GM12878 (cell line): ENCODE results near the gene SLC41A1. TPM values are rescaled to one million over a fixed set of nuclear protein-coding genes. Genes with fewer than 3 reads are reported as not detected.
"Not testable (repeated sequence)": the region's sequence is repeated elsewhere in the genome, so short reads cannot be mapped to it uniquely, and the experiment has no call there.

ENCODE experiments used
- ATAC-seq: fragments of 200-7000 bp; cut with Tn5 transposase; 3 replicates; pipeline ENCODE4 v1.9.1; 2020; ENCODE audit warnings: mild to moderate bottlenecking, moderate library complexity
- BruUV-seq: library from RNA; stranded (reverse); fragments of 400-500 nt; replicated peaks from 2 replicates; lab custom pipeline; 2021; lab: Mats Ljungman, UMichigan
- CTCF ChIA-PET: fragments of 300-600 bp; sonication (Branson Sonifier 250); formaldehyde crosslinking; extraction: SDS; loops from one replicate; lab custom pipeline; 2021; ENCODE audit warnings: inconsistent platforms; lab: Yijun Ruan, JAX
- POLR2A ChIA-PET: fragments of 350-600 bp; formaldehyde crosslinking; extraction: SDS; loops from one replicate; lab custom pipeline; 2021; ENCODE audit warnings: inconsistent platforms; lab: Charles Lee
- RAD21 ChIA-PET: fragments of 300-600 bp; sonication (Branson Sonifier 250); formaldehyde crosslinking; loops from one replicate; lab custom pipeline; 2023; ENCODE audit warnings: antibody characterized with exemption; ENCODE audit not compliant: unreplicated experiment; lab: Charles Lee
- SMC1A ChIA-PET: fragments of 300-600 bp; sonication (Branson Sonifier 250); formaldehyde crosslinking; loops from one replicate; lab custom pipeline; 2023; ENCODE audit not compliant: unreplicated experiment, uncharacterized antibody; lab: Charles Lee
- DNase-seq: peaks from one replicate; pipeline ENCODE4 v3.0.0-alpha.2; 2011; ENCODE audit warnings: low read depth, low spot score
- FAIRE-seq: peaks from 3 replicates; lab custom pipeline; 2011; peaks lifted over from hg19 to GRCh38; lab: Jason Lieb, UNC
- H2AFZ ChIP-seq: 2 replicates; pipeline ENCODE4 v1.6.0; 2011; ENCODE audit warnings: low read depth, low read length, control low read depth; ENCODE audit not compliant: control insufficient read depth
- H3K27ac ChIP-seq: 2 replicates; pipeline ENCODE4 v1.5.1; 2011; ENCODE audit warnings: control low read depth; ENCODE audit not compliant: control insufficient read depth, insufficient read depth
- H3K27me3 ChIP-seq, 2 experiments: replicated peaks in 1 of 2; 2 replicates each; pipeline versions ENCODE4 v1.6.0 to v1.6.1; 2011; ENCODE audit warnings: low read length in 1 of 2; ENCODE audit not compliant: control insufficient read depth in 2 of 2, insufficient read depth in 2 of 2
- H3K36me3 ChIP-seq, 2 experiments: 2 replicates each; pipeline ENCODE4 v1.5.1; 2011; ENCODE audit warnings: low read length in 1 of 2; ENCODE audit not compliant: control insufficient read depth in 2 of 2, insufficient read depth in 2 of 2
- H3K4me1 ChIP-seq: 2 replicates; pipeline ENCODE4 v1.6.1; 2011; ENCODE audit warnings: mild to moderate bottlenecking, low read length, moderate library complexity, mixed read lengths; ENCODE audit not compliant: control insufficient read depth, insufficient read depth
- H3K4me2 ChIP-seq: 2 replicates; pipeline ENCODE4 v1.6.0; 2011; ENCODE audit warnings: control low read depth; ENCODE audit not compliant: control insufficient read depth, insufficient read depth
- H3K4me3 ChIP-seq: fragments of 200-600 bp; sonication (generic); 2 replicates; pipeline ENCODE4 v1.5.1; 2016
- H3K79me2 ChIP-seq: 2 replicates; pipeline ENCODE4 v1.6.0; 2011; ENCODE audit warnings: low read length; ENCODE audit not compliant: control insufficient read depth, insufficient read depth
- H3K9ac ChIP-seq: 2 replicates; pipeline ENCODE4 v1.8.0; 2011; ENCODE audit warnings: low read length, control low read depth, mixed read lengths; ENCODE audit not compliant: control insufficient read depth, insufficient read depth
- H3K9me3 ChIP-seq: replicated peaks from 3 replicates; pipeline ENCODE4 v1.5.1; 2011; ENCODE audit warnings: mild to moderate bottlenecking, low read length; ENCODE audit not compliant: control insufficient read depth, insufficient read depth
- H4K20me1 ChIP-seq: 2 replicates; pipeline ENCODE4 v1.6.0; 2011; ENCODE audit not compliant: control insufficient read depth, insufficient read depth
- GABPA ChIP-seq: IDR thresholded peaks from 2 replicates; pipeline ENCODE4 v1.6.1; 2014; ENCODE audit warnings: antibody characterized with exemption, low read depth, mild to moderate bottlenecking, inconsistent platforms
- NR2C2 ChIP-seq: IDR thresholded peaks from 2 replicates; pipeline ENCODE4 v1.6.1; 2011; ENCODE audit warnings: borderline replicate concordance, low read depth; ENCODE audit not compliant: control insufficient read depth, insufficient read length
- SIX5 ChIP-seq: IDR thresholded peaks from 2 replicates; pipeline ENCODE4 v1.6.1; 2011; ENCODE audit warnings: mild to moderate bottlenecking, low read depth, low read length, moderate library complexity; ENCODE audit not compliant: severe bottlenecking
- SMAD1 ChIP-seq: fragments of 450-650 bp; IDR thresholded peaks from 2 replicates; pipeline ENCODE4 v1.6.1; 2018; ENCODE audit warnings: mild to moderate bottlenecking, low read depth; ENCODE audit not compliant: partially characterized antibody
- ZNF24 ChIP-seq: fragments of 450-650 bp; IDR thresholded peaks from 2 replicates; pipeline ENCODE4 v1.6.1; 2017; ENCODE audit warnings: antibody characterized with exemption, mild to moderate bottlenecking
- WGBS: methylation state at CpG from one replicate; pipeline ENCODE4 v1.1.6; 2016; ENCODE audit warnings: low lambda C conversion rate; ENCODE audit not compliant: insufficient replicate concordance, insufficient coverage; ENCODE audit errors: missing lambda C conversion rate; 5-methylcytosine and 5-hydroxymethylcytosine counted together
- in situ Hi-C: fragments of 300-500 bp; cut with MboI; formaldehyde crosslinking; loops from 9 replicates; pipeline ENCODE4 v1.14.3; 2018; ENCODE audit warnings: mixed read lengths
- intact Hi-C: fragments of 100-400 bp; cut with micrococcal nuclease; formaldehyde crosslinking; loops from one replicate; pipeline ENCODE4 v1.14.2; 2022; ENCODE audit not compliant: unreplicated experiment
- polyA plus RNA-seq, 11 experiments: library from polyadenylated mRNA; depleted of rRNA in 4 of 11; unstranded in 6 of 11; stranded (reverse) in 5 of 11; fragments of >200 nt; fragmentation: Nextera tagmentation in 4 of 11; fragmentation: Illumina TruSeq in 1 of 11; extraction: Ambion mirVana in 4 of 11; extraction: Trizol in 1 of 11; gene quantifications; 1 replicate in 1 of 11; 2 replicates in 10 of 11; pipeline versions ENCODE4 v1.2.1 to v1.2.3, GENCODE V29; 2011 to 2016; ENCODE audit warnings: inconsistent platforms in 2 of 11, missing spikeins in 2 of 11, low read depth in 1 of 11
- total RNA-seq, 4 experiments: library from RNA; depleted of rRNA in 3 of 4; stranded (reverse); fragments of >200 nt in 3 of 4; fragmentation: Illumina TruSeq in 1 of 4; extraction: Trizol in 1 of 4; gene quantifications; 2 replicates each; pipeline versions ENCODE4 v1.2.1 to v1.2.3, GENCODE V29; 2013 to 2021
- TF ChIP-seq, protein P1 (sequence below): fragments of 450-650 bp; IDR thresholded peaks from 2 replicates; pipeline ENCODE4 v1.6.1; 2017; ENCODE audit warnings: low read depth, mild to moderate bottlenecking, moderate library complexity
- TF ChIP-seq, protein P2 (sequence below): IDR thresholded peaks from 2 replicates; pipeline ENCODE4 v1.6.1; 2011; ENCODE audit warnings: borderline replicate concordance, low read depth, mild to moderate bottlenecking, moderate library complexity, mixed read lengths, low read length; ENCODE audit not compliant: insufficient read depth; ENCODE audit errors: extremely low read length
- TF ChIP-seq, protein P3 (sequence below): fragments of 450-650 bp; formaldehyde crosslinking; IDR thresholded peaks from 2 replicates; pipeline ENCODE4 v1.4.0; 2022; ENCODE audit warnings: mild to moderate bottlenecking, moderate library complexity

SLC41A1 gene
- total and polyA plus RNA-seq, 10 of the 15 experiments (the other 5 are each of a cell fraction or from before 2014, with no cell fraction given) = 0.13 to 11.3 (median 0.42) TPM

DNA sequence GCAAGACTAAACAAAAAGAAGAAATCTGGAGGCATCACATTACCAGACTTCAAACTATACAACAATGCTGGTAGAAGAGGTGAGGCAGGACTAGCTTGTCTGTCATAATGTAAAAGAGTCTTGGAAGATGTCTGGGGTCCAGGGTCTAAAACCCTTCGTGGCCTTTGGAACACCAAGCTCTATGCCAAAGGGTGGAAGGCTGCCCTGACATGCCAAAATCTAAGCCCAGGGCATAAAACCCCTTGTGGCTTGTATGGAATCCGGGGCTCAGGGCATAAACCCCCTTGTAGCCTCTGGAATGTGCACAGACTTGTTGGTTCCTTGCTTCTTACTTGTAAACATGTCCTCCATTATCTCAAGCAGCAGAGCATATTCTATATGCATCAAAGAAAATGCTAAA is 44.5 kb upstream of the SLC41A1 start:
- H3K4me3 ChIP-seq, H4K20me1 ChIP-seq, H3K79me2 ChIP-seq, ATAC-seq, H2AFZ ChIP-seq, DNase-seq, intact Hi-C loops, H3K9me3 ChIP-seq, H3K4me2 ChIP-seq, in situ Hi-C loops, BruUV-seq, H3K27ac ChIP-seq, H3K4me1 ChIP-seq, H3K36me3 ChIP-seq, H3K27me3 ChIP-seq, SMC1A ChIA-PET, FAIRE-seq, H3K9ac ChIP-seq: not testable (repeated sequence)
- RAD21 ChIA-PET = interaction anchor here (0.7 kb wide), 1 partner anchor 120 kb away, joined by 3 read pairs; no protein-coding TSS in a partner anchor
- CTCF ChIA-PET = interaction anchor here (1.7 to 1.9 kb wide), 2 partner anchors 61 to 66 kb away, joined by 5 to 6 read pairs; no protein-coding TSS in a partner anchor
- 2% methylated on average over 2 of the region's 2 CpGs for WGBS
- POLR2A ChIA-PET = interaction anchor here (0.5 to 1.5 kb wide), 2 partner anchors 9 to 24 kb away, joined by 3 read pairs; no protein-coding TSS in a partner anchor

DNA sequence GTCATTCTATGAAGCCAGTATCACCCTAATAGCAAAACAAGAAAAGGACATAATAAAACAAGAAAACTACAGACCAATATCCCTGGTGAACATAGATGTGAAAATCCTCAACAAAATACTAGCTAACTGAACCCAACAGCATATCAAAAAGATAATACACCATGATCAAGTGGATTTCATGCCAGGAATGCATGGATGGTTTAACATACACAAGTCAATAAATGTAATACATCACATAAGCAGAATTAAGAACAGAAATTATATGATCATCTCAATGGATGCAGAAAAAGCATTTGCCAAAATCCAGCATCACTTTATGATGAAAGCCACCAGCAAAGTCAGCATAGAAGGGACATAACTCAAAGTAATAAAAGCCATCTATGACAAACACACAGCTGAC is 43.4 kb upstream of the SLC41A1 start:
- Histone ChIP-seq H3K9me3 (no peaks in the 10 kb centered on the region; the same call in 2 of the 3 replicates), H3K4me1 (no peaks in the 10 kb centered on the region), H3K27me3 (no peaks in the 10 kb centered on the region), H3K9ac (no peak overlapping the region), H3K4me2 (no peak overlapping the region), H2AFZ (no peak overlapping the region), H3K4me3 (no peak overlapping the region), H3K79me2 (no peaks in the 10 kb centered on the region), H4K20me1 (no peaks in the 10 kb centered on the region), H3K36me3 (no peaks in the 10 kb centered on the region), H3K27ac (no peak overlapping the region)
- ChIA-PET SMC1A (no interaction called here), CTCF (interaction anchor here (0.6 kb wide), 1 partner anchor 30 kb away, joined by 3 read pairs; no protein-coding TSS in a partner anchor), RAD21 (no interaction called here), POLR2A (no interaction called here)
- intact Hi-C loops (no loop called here), in situ Hi-C loops (no loop called here)
- TF ChIP-seq GABPA (no peak), ZNF24 (no peak), SMAD1 (no peak), NR2C2 (no peak), SIX5 (no peak)
- TF ChIP-seq, protein P1, sequence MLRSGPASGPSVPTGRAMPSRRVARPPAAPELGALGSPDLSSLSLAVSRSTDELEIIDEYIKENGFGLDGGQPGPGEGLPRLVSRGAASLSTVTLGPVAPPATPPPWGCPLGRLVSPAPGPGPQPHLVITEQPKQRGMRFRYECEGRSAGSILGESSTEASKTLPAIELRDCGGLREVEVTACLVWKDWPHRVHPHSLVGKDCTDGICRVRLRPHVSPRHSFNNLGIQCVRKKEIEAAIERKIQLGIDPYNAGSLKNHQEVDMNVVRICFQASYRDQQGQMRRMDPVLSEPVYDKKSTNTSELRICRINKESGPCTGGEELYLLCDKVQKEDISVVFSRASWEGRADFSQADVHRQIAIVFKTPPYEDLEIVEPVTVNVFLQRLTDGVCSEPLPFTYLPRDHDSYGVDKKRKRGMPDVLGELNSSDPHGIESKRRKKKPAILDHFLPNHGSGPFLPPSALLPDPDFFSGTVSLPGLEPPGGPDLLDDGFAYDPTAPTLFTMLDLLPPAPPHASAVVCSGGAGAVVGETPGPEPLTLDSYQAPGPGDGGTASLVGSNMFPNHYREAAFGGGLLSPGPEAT = no peak
- TF ChIP-seq, protein P2, sequence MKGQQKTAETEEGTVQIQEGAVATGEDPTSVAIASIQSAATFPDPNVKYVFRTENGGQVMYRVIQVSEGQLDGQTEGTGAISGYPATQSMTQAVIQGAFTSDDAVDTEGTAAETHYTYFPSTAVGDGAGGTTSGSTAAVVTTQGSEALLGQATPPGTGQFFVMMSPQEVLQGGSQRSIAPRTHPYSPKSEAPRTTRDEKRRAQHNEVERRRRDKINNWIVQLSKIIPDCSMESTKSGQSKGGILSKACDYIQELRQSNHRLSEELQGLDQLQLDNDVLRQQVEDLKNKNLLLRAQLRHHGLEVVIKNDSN = no peak
- TF ChIP-seq, protein P3, sequence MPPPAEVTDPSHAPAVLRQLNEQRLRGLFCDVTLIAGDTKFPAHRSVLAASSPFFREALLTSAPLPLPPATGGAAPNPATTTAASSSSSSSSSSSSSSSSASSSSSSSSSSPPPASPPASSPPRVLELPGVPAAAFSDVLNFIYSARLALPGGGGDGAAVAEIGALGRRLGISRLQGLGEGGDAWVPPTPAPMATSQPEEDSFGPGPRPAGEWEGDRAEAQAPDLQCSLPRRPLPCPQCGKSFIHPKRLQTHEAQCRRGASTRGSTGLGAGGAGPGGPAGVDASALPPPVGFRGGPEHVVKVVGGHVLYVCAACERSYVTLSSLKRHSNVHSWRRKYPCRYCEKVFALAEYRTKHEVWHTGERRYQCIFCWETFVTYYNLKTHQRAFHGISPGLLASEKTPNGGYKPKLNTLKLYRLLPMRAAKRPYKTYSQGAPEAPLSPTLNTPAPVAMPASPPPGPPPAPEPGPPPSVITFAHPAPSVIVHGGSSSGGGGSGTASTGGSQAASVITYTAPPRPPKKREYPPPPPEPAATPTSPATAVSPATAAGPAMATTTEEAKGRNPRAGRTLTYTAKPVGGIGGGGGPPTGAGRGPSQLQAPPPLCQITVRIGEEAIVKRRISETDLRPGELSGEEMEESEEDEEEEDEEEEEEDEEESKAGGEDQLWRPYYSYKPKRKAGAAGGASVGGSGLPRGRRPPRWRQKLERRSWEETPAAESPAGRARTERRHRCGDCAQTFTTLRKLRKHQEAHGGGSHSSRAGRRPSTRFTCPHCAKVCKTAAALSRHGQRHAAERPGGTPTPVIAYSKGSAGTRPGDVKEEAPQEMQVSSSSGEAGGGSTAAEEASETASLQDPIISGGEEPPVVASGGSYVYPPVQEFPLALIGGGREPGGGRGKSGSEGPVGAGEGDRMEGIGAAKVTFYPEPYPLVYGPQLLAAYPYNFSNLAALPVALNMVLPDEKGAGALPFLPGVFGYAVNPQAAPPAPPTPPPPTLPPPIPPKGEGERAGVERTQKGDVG (CRISPR knock-in tag) = no peak
- FAIRE-seq = no peak
- no peak for ATAC-seq
- no TSS peak for BruUV-seq
- no peak for DNase-seq
